ENCODE results near the gene SMAD7. TPM values are rescaled to one million over a fixed set of nuclear protein-coding genes. Genes with fewer than 3 reads are reported as not detected.

The SMAD7 gene
- total RNA-seq, 1 donor = 89.7 TPM

DNA sequence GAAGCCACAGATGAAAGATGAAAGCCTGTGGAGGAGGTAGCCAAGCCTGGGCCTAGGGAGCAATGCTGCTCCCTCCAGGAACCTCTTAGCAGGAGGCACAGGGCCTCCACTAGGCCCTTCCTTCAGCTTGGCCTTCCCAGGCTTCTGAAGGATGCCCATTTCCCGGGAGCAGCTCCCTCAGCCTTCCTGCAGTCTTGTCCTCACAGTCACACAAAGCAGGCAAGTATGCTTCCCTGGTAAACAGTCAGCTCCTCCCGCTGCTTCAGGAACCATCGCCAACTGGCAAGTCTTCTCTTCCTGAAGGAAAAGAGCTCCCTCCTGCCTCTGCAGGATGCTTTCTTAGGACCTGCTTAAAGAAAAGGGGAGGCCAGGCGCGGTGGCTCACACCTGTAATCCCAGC lies 53.2 kb downstream of the SMAD7 start:
- Histone ChIP-seq H3K4me1 (ENCODE audit: insufficient read depth, low read length) (peaks cover 45% of the 10 kb centered on the region), H3K4me3 (ENCODE audit: low read length) (no peak overlapping the region), H3K9me3 (ENCODE audit: low read depth, low read length) (no peaks in the 10 kb centered on the region), H3K27me3 (ENCODE audit: insufficient read depth, low read length) (no peaks in the 10 kb centered on the region)

DNA sequence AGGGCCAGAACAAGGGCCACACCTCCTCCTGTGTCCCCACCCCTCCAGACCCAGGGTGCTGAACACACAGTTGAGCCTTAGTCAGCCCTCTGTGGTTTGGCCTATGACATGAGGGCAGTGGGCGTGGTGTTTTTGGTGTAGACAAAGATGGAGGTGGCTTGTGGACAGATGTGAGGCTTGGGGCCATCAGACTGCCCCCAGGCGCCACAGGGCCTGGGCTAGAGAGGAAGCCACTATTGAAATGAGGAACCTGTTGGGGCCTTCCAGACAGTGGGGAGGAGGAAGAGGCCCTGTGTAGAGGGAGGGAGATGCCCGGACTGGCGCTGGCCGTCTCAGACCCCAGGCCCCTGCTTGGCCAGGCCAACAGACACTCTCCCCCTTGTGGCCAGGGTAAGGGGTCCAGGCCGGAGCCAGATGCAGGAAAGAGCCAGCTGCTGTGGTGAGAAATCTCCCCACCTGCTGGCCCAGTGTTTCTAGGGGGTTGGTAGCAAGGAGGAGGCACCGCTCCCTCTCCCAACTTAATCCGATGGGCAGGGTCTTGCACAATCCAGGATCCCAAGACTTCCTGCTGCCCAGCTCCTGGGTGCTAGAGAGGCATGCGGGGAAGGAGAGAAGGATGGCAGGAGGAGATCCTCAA lies 53.8 kb downstream of the SMAD7 start:
- H3K4me3 ChIP-seq (ENCODE audit: low read length) = no peak overlapping the region
- H3K27me3 ChIP-seq (ENCODE audit: insufficient read depth, low read length) = no peaks in the 10 kb centered on the region
- H3K9me3 ChIP-seq (ENCODE audit: low read depth, low read length) = no peaks in the 10 kb centered on the region
- peaks cover 40% of the 10 kb centered on the region for H3K4me1 ChIP-seq (ENCODE audit: insufficient read depth, low read length)

DNA sequence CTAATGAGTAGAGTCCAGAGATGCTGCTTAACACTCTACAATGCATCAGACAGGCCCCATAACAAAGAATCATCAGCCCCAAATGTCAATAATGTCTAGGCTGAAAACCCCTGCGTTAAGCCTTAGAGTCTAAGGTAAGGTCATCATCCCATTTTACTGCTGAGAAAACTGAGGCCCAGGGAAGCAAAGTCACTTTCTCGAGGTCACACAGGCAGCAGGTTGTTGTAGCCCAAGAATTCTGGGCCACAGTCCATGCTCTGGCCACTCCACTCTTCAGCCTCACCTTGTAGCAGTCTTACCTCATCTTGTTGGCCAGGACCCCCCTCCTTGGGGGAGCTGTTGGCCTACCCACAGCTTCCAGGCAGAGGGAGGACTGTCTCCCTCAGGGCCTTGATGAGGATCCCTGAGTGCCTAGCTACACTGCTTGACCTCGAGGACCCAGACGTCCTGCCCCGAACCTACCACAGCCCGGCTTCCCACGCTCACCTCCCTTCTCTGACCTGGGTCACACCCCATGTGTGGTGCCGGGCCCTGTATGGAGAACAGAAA lies 54.4 kb downstream of the SMAD7 start:
- Histone ChIP-seq H3K4me3 (ENCODE audit: low read length) (no peak overlapping the region), H3K9me3 (ENCODE audit: low read depth, low read length) (no peaks in the 10 kb centered on the region), H3K4me1 (ENCODE audit: insufficient read depth, low read length) (peaks cover 34% of the 10 kb centered on the region), H3K27me3 (ENCODE audit: insufficient read depth, low read length) (no peaks in the 10 kb centered on the region)

- Histone ChIP-seq H3K9me3 (ENCODE audit: low read depth, low read length) (no peaks in the 10 kb centered on the region), H3K4me3 (ENCODE audit: low read length) (no peak overlapping the region), H3K4me1 (ENCODE audit: insufficient read depth, low read length) (peaks cover 32% of the 10 kb centered on the region), H3K27me3 (ENCODE audit: insufficient read depth, low read length) (no peaks in the 10 kb centered on the region)
Measured at GRCh38 chr18:48894799-48895346, 55.9 kb downstream of the SMAD7 start.

DNA sequence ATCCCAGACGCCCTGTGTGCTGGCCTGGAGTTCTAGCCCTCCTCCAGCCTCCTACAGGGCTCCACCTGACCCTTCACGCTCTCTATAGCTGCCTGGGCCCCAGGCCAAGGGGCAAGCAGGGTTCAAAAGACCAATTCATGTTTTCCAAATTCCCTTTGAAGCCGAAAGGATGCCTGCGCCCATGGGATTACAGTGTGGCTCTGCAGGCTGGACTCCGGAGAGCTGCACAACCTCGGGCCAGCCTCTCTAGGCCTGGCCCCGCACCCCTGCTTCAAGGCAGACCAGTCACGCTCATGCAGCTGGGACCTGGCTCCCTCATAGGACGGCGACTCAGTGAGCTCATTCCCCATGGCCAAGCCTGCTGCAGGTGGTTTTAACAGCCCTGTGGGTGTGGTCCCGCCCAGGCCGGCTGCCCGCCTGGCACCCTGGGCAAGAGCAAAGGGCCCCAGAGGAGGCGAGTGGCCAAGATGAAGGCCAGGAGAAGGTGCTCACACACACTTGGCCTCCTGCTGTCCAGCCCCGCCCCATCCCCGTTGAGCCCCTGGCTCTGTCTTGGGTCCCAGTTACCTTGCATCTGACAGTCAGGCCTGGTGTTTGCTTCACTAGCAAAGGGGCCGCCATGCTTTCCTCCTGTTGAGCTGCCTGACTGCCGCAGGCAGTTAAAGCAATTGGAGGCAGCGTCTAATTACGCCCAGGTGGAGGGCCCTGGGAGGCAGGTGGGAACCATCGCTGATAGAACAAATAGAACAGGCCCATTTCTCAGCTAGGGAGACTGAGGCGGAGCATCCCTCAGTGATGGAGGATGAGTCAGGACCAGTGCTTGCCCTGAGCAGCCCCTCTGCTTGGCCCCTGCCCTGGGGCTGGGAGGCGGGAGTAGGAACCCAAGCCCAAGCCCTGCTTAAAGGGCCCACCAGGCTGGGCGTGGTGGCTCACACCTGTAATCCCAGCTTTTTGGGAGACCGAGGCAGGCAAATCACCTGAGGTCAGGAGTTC lies 56.9 kb downstream of the SMAD7 start:
- H3K27me3 ChIP-seq (ENCODE audit: insufficient read depth, low read length) = no peaks in the 10 kb centered on the region
- H3K9me3 ChIP-seq (ENCODE audit: low read depth, low read length) = no peaks in the 10 kb centered on the region
- H3K4me3 ChIP-seq (ENCODE audit: low read length) = no peak overlapping the region
- H3K4me1 ChIP-seq (ENCODE audit: insufficient read depth, low read length) = peaks cover 32% of the 10 kb centered on the region

- H3K4me3 ChIP-seq (ENCODE audit: low read length) = no peak overlapping the region
- H3K4me1 ChIP-seq (ENCODE audit: insufficient read depth, low read length) = peaks cover 25% of the 10 kb centered on the region
- no peaks in the 10 kb centered on the region for H3K27me3 ChIP-seq (ENCODE audit: insufficient read depth, low read length)
- no peaks in the 10 kb centered on the region for H3K9me3 ChIP-seq (ENCODE audit: low read depth, low read length)
Measured at GRCh38 chr18:48893061-48893607, 57.6 kb downstream of the SMAD7 start.

- Histone ChIP-seq H3K27me3 (ENCODE audit: insufficient read depth, low read length) (no peaks in the 10 kb centered on the region), H3K9me3 (ENCODE audit: low read depth, low read length) (no peaks in the 10 kb centered on the region), H3K4me3 (ENCODE audit: low read length) (no peak overlapping the region), H3K4me1 (ENCODE audit: insufficient read depth, low read length) (peaks cover 17% of the 10 kb centered on the region)
Measured at GRCh38 chr18:48892146-48892855, 58.5 kb downstream of the SMAD7 start.

- Histone ChIP-seq H3K27me3 (ENCODE audit: insufficient read depth, low read length) (no peaks in the 10 kb centered on the region), H3K4me3 (ENCODE audit: low read length) (no peak overlapping the region), H3K9me3 (ENCODE audit: low read depth, low read length) (no peaks in the 10 kb centered on the region), H3K4me1 (ENCODE audit: insufficient read depth, low read length) (peaks cover 12% of the 10 kb centered on the region)
Measured at GRCh38 chr18:48891721-48892120, 59.0 kb downstream of the SMAD7 start.

- no peaks in the 10 kb centered on the region for H3K27me3 ChIP-seq (ENCODE audit: insufficient read depth, low read length)
- H3K9me3 ChIP-seq (ENCODE audit: low read depth, low read length) = no peaks in the 10 kb centered on the region
- H3K4me3 ChIP-seq (ENCODE audit: low read length) = no peak overlapping the region
- H3K4me1 ChIP-seq (ENCODE audit: insufficient read depth, low read length) = no peaks in the 10 kb centered on the region
Measured at GRCh38 chr18:48889981-48890762, 60.6 kb downstream of the SMAD7 start.

- Histone ChIP-seq H3K9me3 (ENCODE audit: low read depth, low read length) (no peaks in the 10 kb centered on the region), H3K27me3 (ENCODE audit: insufficient read depth, low read length) (no peaks in the 10 kb centered on the region), H3K4me3 (ENCODE audit: low read length) (no peak overlapping the region), H3K4me1 (ENCODE audit: insufficient read depth, low read length) (no peaks in the 10 kb centered on the region)
Measured at GRCh38 chr18:48889115-48889941, 61.4 kb downstream of the SMAD7 start.

GRCh38 chr18:48888773-48889080 lies 62.0 kb downstream of the SMAD7 start:
- no peaks in the 10 kb centered on the region for H3K4me1 ChIP-seq (ENCODE audit: insufficient read depth, low read length)
- H3K4me3 ChIP-seq (ENCODE audit: low read length) = no peak overlapping the region
- no peaks in the 10 kb centered on the region for H3K27me3 ChIP-seq (ENCODE audit: insufficient read depth, low read length)
- no peaks in the 10 kb centered on the region for H3K9me3 ChIP-seq (ENCODE audit: low read depth, low read length)

DNA sequence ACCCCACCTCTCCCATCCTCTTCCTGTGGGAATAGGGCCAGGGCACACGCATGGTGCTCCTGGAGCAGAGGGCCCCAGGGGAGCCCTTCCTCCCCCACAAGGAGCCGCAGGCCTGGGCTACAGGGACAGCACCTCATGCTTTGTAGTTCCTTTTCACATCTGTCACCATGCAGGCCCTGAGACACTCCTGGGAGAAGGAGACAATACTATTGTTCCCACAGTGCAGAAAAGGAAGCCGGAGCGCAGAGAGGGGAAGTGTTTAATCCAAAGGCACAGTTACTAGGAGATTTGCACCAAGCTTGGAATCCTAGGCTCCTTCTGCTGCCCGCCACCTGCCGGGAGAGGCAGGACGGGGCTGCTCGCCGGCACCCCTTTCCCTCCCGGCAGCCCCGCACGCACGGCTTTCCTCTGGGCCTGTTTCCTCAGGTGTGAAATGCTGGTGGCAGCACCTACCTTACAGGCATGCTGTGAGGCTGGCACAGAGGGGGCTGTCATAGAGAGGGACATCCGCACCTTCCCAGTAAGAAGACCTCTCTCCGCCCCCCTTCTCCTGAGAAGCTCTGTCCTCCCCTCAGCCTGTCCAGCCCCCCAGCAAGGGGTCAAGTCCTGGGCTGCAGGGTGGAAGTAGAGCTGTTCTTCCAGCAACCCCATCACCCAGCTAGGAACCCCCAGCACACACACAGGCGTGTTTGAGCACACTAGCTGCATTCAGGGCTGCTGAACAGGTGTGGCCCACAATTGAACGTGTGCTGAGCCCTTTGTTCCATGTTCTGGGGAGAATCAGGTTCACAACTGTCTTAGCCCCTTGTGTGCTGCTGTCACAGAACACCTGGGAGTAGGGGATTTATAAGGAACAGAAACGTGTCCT lies 62.6 kb downstream of the SMAD7 start:
- H3K4me3 ChIP-seq (ENCODE audit: low read length) = no peak overlapping the region
- H3K9me3 ChIP-seq (ENCODE audit: low read depth, low read length) = no peaks in the 10 kb centered on the region
- H3K4me1 ChIP-seq (ENCODE audit: insufficient read depth, low read length) = no peaks in the 10 kb centered on the region
- H3K27me3 ChIP-seq (ENCODE audit: insufficient read depth, low read length) = no peaks in the 10 kb centered on the region

Data from mononuclear cell (primary cell).